Subcutaneous adipose tissue (tissue), 4 donors: ENCODE data around the gene HOXC6. TPM values are rescaled to one million over a fixed set of nuclear protein-coding genes. Genes with fewer than 3 reads are reported as not detected.

Source experiments
- total RNA-seq, 4 donors: library from RNA; depleted of rRNA; stranded (reverse); fragments of >200 nt; gene quantifications; one replicate each; pipeline ENCODE4 v1.1.0, GENCODE V29; 2016
- TF ChIP-seq, protein P1 (sequence below): fragments of 450-650 bp; IDR thresholded peaks from one replicate; pipeline ENCODE4 v1.5.1; 2016; ENCODE audit warnings: low read depth, mild to moderate bottlenecking, control low read depth, antibody characterized with exemption, moderate library complexity

The HOXC6 gene
- total RNA-seq, 4 donors from 2014 or later: 2.5 to 5.5 (median 5.2) TPM

DNA sequence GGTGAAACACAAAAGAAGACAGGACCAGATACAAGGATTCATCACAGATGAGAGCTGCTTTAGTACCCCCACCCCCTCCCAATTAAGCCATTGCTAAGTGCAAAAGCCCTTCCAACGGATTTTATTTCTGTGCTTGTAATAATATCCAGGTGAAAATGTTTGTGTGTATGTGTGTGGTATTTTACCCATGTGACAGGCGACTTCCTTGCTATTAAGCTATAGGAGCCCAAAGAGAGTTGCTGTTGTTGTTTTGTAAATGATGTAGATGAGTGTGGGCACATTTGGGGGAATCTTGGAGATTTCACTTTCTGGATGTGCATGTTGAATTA, 22.2 kb downstream of the HOXC6 start:
- TF ChIP-seq, protein P1, sequence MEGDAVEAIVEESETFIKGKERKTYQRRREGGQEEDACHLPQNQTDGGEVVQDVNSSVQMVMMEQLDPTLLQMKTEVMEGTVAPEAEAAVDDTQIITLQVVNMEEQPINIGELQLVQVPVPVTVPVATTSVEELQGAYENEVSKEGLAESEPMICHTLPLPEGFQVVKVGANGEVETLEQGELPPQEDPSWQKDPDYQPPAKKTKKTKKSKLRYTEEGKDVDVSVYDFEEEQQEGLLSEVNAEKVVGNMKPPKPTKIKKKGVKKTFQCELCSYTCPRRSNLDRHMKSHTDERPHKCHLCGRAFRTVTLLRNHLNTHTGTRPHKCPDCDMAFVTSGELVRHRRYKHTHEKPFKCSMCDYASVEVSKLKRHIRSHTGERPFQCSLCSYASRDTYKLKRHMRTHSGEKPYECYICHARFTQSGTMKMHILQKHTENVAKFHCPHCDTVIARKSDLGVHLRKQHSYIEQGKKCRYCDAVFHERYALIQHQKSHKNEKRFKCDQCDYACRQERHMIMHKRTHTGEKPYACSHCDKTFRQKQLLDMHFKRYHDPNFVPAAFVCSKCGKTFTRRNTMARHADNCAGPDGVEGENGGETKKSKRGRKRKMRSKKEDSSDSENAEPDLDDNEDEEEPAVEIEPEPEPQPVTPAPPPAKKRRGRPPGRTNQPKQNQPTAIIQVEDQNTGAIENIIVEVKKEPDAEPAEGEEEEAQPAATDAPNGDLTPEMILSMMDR: no peak

DNA sequence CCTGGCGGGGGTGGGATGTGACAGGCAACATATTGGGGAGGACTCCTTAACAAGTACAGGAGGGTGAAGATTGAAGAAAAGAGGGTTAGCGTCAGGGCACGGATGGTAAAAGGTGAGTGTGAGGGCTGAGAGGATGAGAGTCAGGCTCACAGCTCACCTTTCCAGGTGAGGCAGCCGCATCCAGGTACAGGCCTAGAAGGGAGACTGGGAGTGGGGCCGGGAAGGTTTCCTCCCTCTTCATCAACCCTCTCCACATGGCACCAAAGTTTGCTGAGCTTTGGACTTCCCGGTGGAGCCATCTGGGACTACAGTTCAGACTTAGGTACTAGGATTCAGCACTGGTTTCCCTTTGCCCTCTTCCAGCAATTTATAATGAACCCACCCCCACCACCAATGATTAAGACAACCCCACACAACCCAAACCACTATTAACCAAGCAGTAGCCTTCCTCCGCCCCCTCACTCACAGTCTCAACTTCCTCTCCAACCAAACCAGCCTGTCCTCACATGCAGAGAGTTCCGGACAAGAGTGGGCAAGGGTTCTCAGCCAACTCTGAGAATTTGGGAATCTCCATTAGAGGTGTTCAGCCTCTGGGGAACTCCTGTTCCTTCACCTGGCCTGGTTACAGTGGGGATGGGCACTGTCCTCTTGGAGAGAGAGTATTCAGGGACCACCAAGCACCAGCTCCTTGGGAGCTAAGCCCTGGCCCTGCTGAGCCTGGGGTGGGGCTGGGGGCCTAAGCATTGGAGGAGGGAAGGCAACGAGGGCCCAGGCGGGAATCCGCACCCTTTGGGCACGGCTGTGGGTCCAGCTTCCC, 23.0 kb downstream of the HOXC6 start:
- TF ChIP-seq, protein P1: no peak

DNA sequence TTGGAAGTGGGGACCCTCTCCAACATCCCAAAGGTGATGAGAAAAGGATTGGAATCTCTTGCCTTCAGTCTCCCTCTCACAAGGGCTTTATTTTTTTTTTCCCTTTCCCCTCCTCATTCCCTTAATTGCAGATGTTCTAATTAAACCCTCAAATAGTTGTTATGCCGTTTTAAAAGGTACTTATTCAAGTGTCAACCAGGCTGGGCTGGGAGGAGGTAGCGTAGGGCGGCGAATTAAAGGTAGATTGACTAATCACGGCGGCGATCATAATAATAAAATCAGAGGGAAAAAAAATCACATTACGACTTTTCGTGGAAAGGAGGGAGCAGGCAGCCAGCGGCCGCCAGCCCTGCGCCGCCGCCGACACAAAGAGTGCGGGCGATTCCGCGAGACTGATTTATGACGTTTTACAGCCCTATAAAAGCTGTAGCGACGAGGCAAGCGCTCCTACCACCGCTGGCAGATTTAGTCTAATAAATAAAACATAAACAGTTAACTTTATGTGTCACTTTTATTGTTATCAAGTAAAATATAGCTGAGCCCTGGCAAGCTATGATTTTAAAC, 23.7 kb downstream of the HOXC6 start:
- TF ChIP-seq, protein P1: no peak

DNA sequence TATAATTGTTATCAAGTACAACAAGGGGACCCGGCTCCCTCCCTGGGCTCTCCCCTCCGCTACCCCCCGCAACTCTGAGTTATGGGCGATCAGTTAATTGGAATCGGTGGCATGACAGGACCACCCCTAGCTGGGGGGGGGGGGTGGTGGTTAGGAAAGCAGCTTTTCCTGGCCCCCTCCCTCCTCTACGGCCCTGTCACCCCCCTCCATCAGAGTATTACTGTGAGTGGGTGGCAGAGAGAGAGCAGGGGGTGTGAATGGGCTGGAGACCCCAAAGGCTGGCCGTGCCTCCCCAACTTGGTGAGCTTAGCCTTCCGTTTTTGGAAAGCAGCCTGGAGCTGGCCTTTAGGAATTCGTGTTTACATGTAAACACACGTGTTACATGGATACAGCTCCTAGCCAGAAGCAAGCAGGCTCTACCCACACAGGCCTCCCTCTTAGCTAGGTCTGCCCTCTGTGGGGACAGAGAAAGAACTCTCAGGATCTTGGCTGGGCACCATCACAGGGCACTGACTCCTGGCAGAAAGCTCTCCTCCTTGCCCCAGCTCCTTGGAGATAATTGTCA, 24.3 kb downstream of the HOXC6 start:
- TF ChIP-seq, protein P1: no peak

DNA sequence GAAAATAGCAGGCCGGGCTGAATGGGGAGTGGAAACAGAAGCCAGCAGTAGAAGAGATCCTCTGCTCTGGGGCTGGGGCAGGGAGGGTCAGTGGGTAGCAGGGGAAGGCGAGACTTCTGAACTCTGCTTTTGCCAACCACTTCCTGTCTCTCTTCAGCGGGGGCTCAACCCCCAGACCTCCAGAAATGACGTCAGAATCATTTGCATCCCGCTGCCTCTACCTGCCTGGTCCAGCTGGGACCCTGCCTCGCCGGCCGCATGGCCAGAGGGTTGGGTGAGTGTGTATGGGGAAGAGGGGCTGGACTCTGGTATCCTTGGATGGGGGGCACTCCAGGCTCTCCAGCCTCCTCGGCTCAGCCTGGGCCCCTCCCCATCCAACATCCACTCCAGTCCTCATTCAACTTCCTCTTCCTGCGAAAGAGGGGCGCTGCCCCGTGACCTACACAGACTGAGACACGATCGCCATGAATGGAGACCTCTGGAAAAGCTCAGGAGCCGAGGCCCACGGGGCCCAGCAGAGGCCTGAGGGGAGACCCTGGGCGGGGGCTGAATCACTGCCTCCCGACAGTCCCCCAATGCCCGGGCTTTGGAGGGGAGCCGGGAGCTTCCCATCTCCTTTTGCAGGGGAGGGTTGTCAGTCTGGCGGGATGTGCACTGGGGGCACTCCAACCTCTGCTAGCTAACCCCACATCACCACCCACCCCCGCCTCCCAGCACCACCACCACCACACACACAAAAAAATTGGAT, 24.9 kb downstream of the HOXC6 start:
- TF ChIP-seq, protein P1: no peak

DNA sequence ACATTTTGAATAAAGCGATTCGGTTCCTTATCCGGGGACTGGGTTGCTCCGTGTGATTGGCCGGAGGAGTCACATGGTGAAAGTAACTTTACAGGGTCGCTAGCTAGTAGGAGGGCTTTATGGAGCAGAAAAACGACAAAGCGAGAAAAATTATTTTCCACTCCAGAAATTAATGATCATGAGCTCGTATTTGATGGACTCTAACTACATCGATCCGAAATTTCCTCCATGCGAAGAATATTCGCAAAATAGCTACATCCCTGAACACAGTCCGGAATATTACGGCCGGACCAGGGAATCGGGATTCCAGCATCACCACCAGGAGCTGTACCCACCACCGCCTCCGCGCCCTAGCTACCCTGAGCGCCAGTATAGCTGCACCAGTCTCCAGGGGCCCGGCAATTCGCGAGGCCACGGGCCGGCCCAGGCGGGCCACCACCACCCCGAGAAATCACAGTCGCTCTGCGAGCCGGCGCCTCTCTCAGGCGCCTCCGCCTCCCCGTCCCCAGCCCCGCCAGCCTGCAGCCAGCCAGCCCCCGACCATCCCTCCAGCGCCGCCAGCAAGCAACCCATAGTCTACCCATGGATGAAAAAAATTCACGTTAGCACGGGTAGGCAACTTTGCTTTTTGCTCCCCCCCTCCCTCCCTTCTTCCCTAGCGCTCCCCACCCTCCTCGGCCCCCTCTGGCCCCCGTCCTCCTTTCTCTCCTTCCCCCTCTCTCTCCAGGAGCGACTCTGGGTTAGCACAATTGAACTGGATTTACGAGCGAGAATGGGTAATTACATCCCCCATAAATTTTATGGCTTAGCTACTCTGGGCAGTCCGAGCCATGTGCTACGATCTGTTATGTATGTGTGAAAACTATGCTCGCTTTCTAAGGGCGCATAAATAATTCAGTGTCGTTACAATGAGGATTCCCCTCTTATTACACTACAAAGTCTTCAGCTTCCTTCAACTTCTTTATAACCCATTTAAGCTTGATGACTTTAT, 25.8 kb downstream of the HOXC6 start, which contains the start of gene HOXC4:
Gene HOXC4 (plus strand): TSS at position 85 of the 991 bp plus-strand sequence. CDS start 88 bp downstream, at position 173.
- TF ChIP-seq, protein P1: no peak
